GM18858 (cell line): ENCODE measurements around the gene CDC42EP3.

Source experiments
- ATAC-seq: cut with Tn5 transposase; IDR thresholded peaks from one replicate; pipeline ENCODE4 v1.9.1; 2021; ENCODE audit not compliant: unreplicated experiment

Gene CDC42EP3

GRCh38 chr2:37683921-37684780 lies 12.7 kb upstream of the CDC42EP3 start:
- ATAC-seq: no peak

- no peak for ATAC-seq
Observed at GRCh38 chr2:37683241-37683640, 11.8 kb upstream of the CDC42EP3 start.

- ATAC-seq: no peak
Observed at GRCh38 chr2:37682473-37682872, 11.0 kb upstream of the CDC42EP3 start.

DNA sequence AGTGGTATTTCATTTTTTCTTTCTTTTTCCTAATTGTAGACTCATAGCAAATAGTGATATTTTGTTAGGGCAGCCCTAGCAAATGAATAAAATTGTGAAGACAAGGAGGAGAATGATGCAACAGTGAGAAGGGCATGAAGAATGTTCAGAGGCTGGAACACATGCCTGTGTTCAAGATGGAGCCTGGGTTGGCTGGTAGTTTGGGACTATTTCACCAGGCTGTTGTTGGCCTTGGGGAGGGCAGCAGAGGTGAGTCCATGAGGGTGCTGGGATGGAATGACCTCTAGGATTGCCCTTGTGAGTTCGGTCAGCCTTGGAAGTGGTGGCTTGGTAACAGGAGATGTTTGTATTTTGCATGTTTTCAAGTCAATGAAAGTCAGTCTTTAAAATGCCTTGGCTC lies 10.1 kb upstream of the CDC42EP3 start:
- ATAC-seq: no peak

- ATAC-seq: no peak
Observed at GRCh38 chr2:37679072-37679695, 7.7 kb upstream of the CDC42EP3 start.

GRCh38 chr2:37676274-37676673 lies 4.8 kb upstream of the CDC42EP3 start:
- ATAC-seq: no peak

GRCh38 chr2:37674946-37675345 lies 3.5 kb upstream of the CDC42EP3 start:
- no peak for ATAC-seq

GRCh38 chr2:37672870-37673184 lies 1.4 kb upstream of the CDC42EP3 start:
- ATAC-seq: no peak

DNA sequence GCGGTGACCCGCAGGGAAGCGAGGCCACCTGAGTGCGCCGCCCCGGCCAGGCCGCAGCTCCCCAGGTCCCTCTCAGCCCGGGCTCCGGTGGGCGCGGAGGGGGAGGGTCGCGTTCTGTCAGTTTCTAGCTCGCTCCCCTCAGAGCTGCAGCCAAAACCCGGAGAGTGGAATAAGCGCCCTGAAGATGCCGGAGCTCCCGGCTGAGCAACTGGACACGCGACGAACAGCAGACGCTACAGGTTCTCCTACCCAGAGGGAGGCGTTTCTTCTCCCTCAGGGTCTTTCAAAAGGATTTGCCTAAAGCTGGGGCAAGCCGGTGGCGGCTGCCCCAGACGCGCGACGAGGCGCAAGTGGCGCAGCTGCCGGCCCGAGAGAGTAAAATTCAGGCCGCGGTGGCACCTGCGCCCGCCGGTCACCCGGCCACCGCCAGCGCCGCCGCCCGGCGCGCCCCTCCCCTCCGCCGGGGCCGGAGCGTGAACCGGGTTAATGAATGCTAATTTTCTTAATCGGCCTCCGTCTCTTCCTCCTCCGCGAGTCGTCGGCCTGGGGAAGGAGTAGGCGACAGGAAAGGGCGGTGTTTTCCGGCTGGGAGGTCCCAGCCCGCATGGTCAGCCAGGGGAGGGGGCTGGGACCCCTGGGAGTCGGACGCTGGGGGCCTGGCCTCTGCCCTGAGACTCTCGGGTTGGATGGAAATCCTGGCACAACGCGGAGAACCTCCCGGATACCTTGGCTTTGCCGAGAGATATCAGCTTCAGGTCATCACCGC lies 845 bp upstream of the CDC42EP3 start:
- ATAC-seq: peak; percentile 36

DNA sequence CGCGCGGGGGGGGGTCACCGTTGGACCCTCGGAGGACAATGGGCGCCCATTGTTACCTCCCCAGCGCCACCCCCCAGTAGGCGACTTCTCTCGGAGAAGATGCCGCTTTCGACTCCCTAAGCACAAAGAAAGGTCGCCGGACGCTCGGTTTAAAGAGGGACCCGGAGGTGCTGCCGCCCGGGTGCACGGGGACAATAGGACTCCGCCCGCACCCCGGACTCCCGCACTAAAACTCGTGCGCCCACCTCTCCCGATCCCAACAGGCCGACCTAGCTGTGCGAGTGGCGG lies 318 bp upstream of the CDC42EP3 start:
- ATAC-seq: peak; percentile 1

DNA sequence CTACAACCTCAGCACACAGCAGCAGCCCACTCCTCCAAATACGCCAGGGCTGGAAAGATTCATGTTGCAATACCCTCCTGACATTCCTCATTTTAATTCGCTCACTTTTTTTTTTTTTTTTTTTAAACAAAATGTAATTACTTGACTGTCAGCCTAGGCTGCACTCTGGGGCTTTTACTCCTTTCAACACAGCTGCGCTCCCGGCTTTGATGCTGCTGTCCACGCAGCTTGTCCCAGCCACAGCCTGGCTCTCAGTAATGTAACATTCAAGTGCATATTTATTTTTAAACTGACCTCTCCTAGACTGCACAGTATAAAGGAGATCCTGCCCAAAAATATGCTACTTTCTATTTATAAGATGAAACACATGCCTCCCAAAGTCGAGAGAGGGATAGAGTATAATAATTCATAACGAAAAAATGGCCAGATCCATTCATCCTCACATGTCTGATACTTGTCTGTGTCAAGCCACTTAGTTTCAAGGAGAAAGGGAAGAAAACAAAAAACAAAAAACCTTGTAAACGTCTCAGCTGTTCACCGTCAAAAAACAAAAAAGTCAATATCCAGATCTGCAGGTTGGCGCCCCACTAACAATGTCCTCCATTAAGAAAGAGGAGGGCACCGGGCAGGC lies 949 bp downstream of the CDC42EP3 start:
- no peak for ATAC-seq

DNA sequence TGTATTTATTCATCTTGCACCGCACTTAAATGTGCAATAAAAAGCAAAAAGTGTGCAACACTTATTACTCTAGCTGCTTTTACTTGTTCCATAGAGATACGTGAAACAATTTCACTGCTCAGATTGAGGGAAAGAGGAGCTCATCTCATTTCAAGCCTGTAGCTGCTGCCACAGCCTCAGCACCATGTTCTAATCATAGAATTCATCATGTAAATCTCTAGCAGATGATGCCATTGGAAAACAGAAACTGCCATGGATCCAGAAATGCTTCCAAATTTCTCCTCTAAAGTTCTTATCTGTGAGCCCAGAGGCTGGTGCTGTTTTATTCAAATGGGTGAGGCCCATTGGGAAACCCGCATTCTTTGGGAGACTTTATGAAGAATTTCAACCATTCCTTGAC lies 2.0 kb downstream of the CDC42EP3 start:
- no peak for ATAC-seq

- no peak for ATAC-seq
Observed at GRCh38 chr2:37667704-37668103, 3.7 kb downstream of the CDC42EP3 start.

DNA sequence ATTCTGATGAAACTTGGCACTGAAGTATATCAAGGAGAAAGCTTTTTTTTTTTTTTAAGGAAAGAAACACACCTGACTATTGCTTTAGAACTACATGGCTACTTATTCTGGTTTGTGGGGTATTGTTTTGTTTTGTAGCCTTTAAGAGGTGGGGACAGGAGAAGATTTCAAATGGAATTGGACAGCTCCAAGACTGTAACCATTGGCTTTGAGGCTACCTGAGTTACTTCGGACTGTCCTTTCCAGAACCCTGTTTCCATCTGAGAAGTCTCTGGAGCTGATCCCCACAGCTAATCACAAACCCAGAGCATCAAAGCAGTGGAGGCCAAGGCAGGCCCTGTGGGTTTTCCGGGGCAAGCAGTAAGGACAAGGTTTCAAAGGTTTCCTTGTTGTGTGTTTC lies 4.7 kb downstream of the CDC42EP3 start:
- no peak for ATAC-seq

GRCh38 chr2:37665604-37666362 lies 5.7 kb downstream of the CDC42EP3 start:
- no peak for ATAC-seq

GRCh38 chr2:37665043-37665442 lies 6.4 kb downstream of the CDC42EP3 start:
- no peak for ATAC-seq

DNA sequence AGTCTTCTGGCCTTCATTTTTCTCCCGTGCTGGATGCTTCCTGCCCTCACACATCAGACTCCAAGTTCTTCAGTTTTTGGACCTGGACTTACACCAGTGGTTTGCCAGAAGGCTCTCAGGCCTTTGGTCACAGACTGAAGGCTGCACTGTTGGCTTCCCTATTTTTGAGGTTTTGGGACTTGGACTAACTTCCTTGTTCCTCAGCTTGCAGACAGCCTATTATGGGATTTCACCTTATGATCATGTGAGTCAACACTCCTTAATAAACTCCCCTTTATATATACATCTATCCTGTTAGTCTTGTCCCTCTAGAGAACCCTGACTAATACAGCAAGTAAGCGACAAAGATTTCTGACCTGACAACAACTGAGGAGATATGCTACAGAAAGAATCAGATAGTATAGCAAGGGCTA lies 7.2 kb downstream of the CDC42EP3 start:
- ATAC-seq: no peak

- no peak for ATAC-seq
Observed at GRCh38 chr2:37663390-37663789, 8.1 kb downstream of the CDC42EP3 start.

DNA sequence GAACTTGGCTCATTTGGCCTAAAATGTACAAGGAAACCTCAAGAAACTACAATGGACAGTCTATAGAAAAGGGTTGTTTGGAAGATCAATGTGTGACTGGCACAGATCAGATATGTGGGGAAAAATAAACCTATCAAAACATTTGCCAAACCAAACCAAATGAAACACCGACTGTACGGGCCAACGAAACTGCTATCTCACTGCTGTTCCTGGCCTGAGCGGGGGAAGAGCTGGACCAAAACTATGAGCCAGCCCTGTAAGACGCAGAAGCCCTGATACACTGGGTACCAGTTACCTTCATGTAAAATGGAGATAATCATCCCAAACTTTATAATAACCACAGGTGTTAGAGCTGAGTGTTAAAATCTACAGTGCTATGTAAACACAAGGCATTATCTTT lies 11.7 kb downstream of the CDC42EP3 start:
- ATAC-seq: no peak

GRCh38 chr2:37658682-37659081 lies 12.8 kb downstream of the CDC42EP3 start:
- no peak for ATAC-seq

DNA sequence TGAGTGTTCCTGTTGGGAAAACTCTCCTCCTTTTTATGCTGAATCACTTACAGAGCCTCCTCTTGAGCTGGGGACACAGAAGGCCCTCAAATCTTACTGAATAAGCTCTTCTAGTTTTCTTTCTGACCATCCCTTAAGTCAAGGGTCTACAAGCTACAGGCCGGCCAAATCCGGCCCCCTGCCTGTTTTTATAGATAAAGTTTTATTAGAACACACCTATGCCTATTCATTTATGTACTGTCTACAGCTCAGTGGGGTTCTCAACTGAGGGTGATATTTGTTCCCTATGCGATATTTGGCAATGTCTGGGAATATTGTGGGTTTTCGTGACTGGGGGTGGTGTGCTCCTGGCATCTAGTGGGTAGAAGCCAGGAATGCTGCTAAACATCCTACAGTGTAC lies 14.0 kb downstream of the CDC42EP3 start:
- ATAC-seq: no peak
